HG02623 (cell line): Measurements from ENCODE around the gene NBEA.

Experiments
- ATAC-seq: cut with Tn5 transposase; IDR thresholded peaks from one replicate; pipeline ENCODE4 v1.9.1; 2021; ENCODE audit warnings: moderate library complexity; ENCODE audit not compliant: unreplicated experiment

NBEA gene

GRCh38 chr13:35498231-35498630 lies 556.2 kb downstream of the NBEA start:
- no peak for ATAC-seq

GRCh38 chr13:35499196-35499662 lies 557.2 kb downstream of the NBEA start:
- no peak for ATAC-seq

GRCh38 chr13:35499676-35500075 lies 557.6 kb downstream of the NBEA start:
- ATAC-seq, result no peak

GRCh38 chr13:35500144-35500543 lies 558.1 kb downstream of the NBEA start:
- ATAC-seq, result no peak

GRCh38 chr13:35501661-35502235 lies 559.7 kb downstream of the NBEA start:
- ATAC-seq, result no peak

GRCh38 chr13:35502456-35502855 lies 560.4 kb downstream of the NBEA start:
- no peak for ATAC-seq

- no peak for ATAC-seq
Measured at GRCh38 chr13:35512271-35512920, 570.3 kb downstream of the NBEA start.

GRCh38 chr13:35514061-35514477 lies 572.0 kb downstream of the NBEA start:
- ATAC-seq, result no peak

GRCh38 chr13:35514801-35515502 lies 572.9 kb downstream of the NBEA start:
- no peak for ATAC-seq

- no peak for ATAC-seq
Measured at GRCh38 chr13:35518337-35518946, 576.4 kb downstream of the NBEA start.

GRCh38 chr13:35524171-35524570 lies 582.1 kb downstream of the NBEA start:
- ATAC-seq, result no peak

GRCh38 chr13:35526577-35526976 lies 584.5 kb downstream of the NBEA start:
- ATAC-seq, result no peak

GRCh38 chr13:35527451-35527850 lies 585.4 kb downstream of the NBEA start:
- no peak for ATAC-seq

- ATAC-seq, result no peak
Measured at GRCh38 chr13:35530147-35530546, 588.1 kb downstream of the NBEA start.

GRCh38 chr13:35530581-35530980 lies 588.5 kb downstream of the NBEA start:
- no peak for ATAC-seq

GRCh38 chr13:35531526-35531925 lies 589.5 kb downstream of the NBEA start:
- no peak for ATAC-seq

GRCh38 chr13:35534343-35534742 lies 592.3 kb downstream of the NBEA start:
- ATAC-seq, result no peak

- ATAC-seq, result no peak
Measured at GRCh38 chr13:35548790-35549189, 606.7 kb downstream of the NBEA start.

GRCh38 chr13:35549481-35549880 lies 607.4 kb downstream of the NBEA start:
- no peak for ATAC-seq

GRCh38 chr13:35552172-35552844 lies 610.2 kb downstream of the NBEA start:
- no peak for ATAC-seq

GRCh38 chr13:35554972-35555623 lies 613.0 kb downstream of the NBEA start:
- ATAC-seq, result no peak
